ENCODE results near the gene OSBPL2. TPM values are rescaled to one million over a fixed set of nuclear protein-coding genes. Genes with fewer than 3 reads are reported as not detected.

OSBPL2 gene
- total RNA-seq, 4 donors from 2014 or later: 25.3 to 43.1 (median 27.6) TPM

- no peak for TF ChIP-seq CTCF (IDR thresholded peaks at IDR 0.05; ENCODE audit: low read depth)
Measured at GRCh38 chr20:62293111-62293784, 54.9 kb downstream of the OSBPL2 start.

GRCh38 chr20:62293946-62294345 is 55.6 kb downstream of the OSBPL2 start:
- TF ChIP-seq CTCF (IDR thresholded peaks at IDR 0.05; ENCODE audit: low read depth): no peak

GRCh38 chr20:62294516-62294915 is 56.2 kb downstream of the OSBPL2 start:
- no peak for TF ChIP-seq CTCF (IDR thresholded peaks at IDR 0.05; ENCODE audit: low read depth)

GRCh38 chr20:62296724-62297448 is 58.6 kb downstream of the OSBPL2 start:
- no peak for TF ChIP-seq CTCF (IDR thresholded peaks at IDR 0.05; ENCODE audit: low read depth)

- no peak for TF ChIP-seq CTCF (IDR thresholded peaks at IDR 0.05; ENCODE audit: low read depth)
Measured at GRCh38 chr20:62297449-62298227, 59.3 kb downstream of the OSBPL2 start.

GRCh38 chr20:62298577-62299249 is 60.4 kb downstream of the OSBPL2 start:
- no peak for TF ChIP-seq CTCF (IDR thresholded peaks at IDR 0.05; ENCODE audit: low read depth)

All from subcutaneous adipose tissue (tissue), 4 donors.